Measurements from ENCODE around the gene GJD4.

Gene GJD4

GRCh38 chr10:35632027-35632426 lies 26.9 kb downstream of the GJD4 start:
- DNase-seq: no peak

GRCh38 chr10:35633006-35633980 lies 28.2 kb downstream of the GJD4 start:
- DNase-seq: no peak

GRCh38 chr10:35635576-35635975 lies 30.4 kb downstream of the GJD4 start:
- DNase-seq: peak; percentile 38 to 67

- no peak for DNase-seq
Measured at GRCh38 chr10:35636956-35637355, 31.8 kb downstream of the GJD4 start.

GRCh38 chr10:35637462-35637861 lies 32.3 kb downstream of the GJD4 start:
- DNase-seq: no peak

- no peak for DNase-seq
Measured at GRCh38 chr10:35638101-35638500, 33.0 kb downstream of the GJD4 start.

- no peak for DNase-seq
Measured at GRCh38 chr10:35639021-35639727, 34.0 kb downstream of the GJD4 start.

GRCh38 chr10:35639728-35640401 lies 34.7 kb downstream of the GJD4 start:
- DNase-seq: no peak

GRCh38 chr10:35640474-35640873 lies 35.3 kb downstream of the GJD4 start:
- DNase-seq: peak; percentile 26 to 29

- peak; percentile 32 to 34 for DNase-seq
Measured at GRCh38 chr10:35640951-35641675, 36.0 kb downstream of the GJD4 start.

- DNase-seq: no peak
Measured at GRCh38 chr10:35641676-35642034, 36.5 kb downstream of the GJD4 start.

- DNase-seq: peak; percentile 71 to 72
Measured at GRCh38 chr10:35642035-35642792, 37.1 kb downstream of the GJD4 start, which contains the start of gene FZD8. TSS of gene FZD8 (minus strand) at chr10:35642296. CDS start at chr10:35641429, 867 bp downstream.

GRCh38 chr10:35642793-35643114 lies 37.6 kb downstream of the GJD4 start:
- DNase-seq: no peak

GRCh38 chr10:35643151-35644049 lies 38.3 kb downstream of the GJD4 start:
- DNase-seq: no peak

GRCh38 chr10:35644050-35644950 lies 39.2 kb downstream of the GJD4 start:
- no peak for DNase-seq

- DNase-seq: no peak
Measured at GRCh38 chr10:35650894-35651293, 45.8 kb downstream of the GJD4 start.

- DNase-seq: no peak
Measured at GRCh38 chr10:35652824-35653223, 47.7 kb downstream of the GJD4 start.

GRCh38 chr10:35657621-35658020 lies 52.5 kb downstream of the GJD4 start:
- DNase-seq: no peak
